Measurements from ENCODE around the gene RALY. TPM values are rescaled to one million over a fixed set of nuclear protein-coding genes. Genes with fewer than 3 reads are reported as not detected.

RALY gene
- polyA plus RNA-seq, 1 donor from 2014 or later = 221 TPM

- Histone ChIP-seq H3K9me3 (ENCODE audit: low read length) (no peaks in the 10 kb centered on the region), H3K9me2 (ENCODE audit: insufficient read depth, low read length) (no peaks in the 10 kb centered on the region), H3K27me3 (ENCODE audit: insufficient read depth, low read depth, low read length) (no peaks in the 10 kb centered on the region), H4K20me1 (ENCODE audit: insufficient read depth) (no peaks in the 10 kb centered on the region), H3K36me3 (ENCODE audit: insufficient read depth, low read length) (no peaks in the 10 kb centered on the region), H3K4me3 (ENCODE audit: low read length) (no peak overlapping the region), H3K79me2 (replicated peaks; ENCODE audit: insufficient read depth, low read length) (peaks cover 68% of the 10 kb centered on the region), H3K4me2 (ENCODE audit: low read length) (no peak overlapping the region), H3K9ac (ENCODE audit: low read length) (no peak overlapping the region), H3F3A (ENCODE audit: insufficient read depth, low read length, poor library complexity, severe bottlenecking) (peaks cover 2% of the 10 kb centered on the region), H2AFZ (ENCODE audit: low read depth, low read length) (no peak overlapping the region), H3K27ac (ENCODE audit: low read length) (no peak overlapping the region)
- no peak for TF ChIP-seq MXI1 (conservative IDR thresholded peaks at IDR 0.05; ENCODE audit: poor library complexity, severe bottlenecking)
- TF ChIP-seq, protein P1, sequence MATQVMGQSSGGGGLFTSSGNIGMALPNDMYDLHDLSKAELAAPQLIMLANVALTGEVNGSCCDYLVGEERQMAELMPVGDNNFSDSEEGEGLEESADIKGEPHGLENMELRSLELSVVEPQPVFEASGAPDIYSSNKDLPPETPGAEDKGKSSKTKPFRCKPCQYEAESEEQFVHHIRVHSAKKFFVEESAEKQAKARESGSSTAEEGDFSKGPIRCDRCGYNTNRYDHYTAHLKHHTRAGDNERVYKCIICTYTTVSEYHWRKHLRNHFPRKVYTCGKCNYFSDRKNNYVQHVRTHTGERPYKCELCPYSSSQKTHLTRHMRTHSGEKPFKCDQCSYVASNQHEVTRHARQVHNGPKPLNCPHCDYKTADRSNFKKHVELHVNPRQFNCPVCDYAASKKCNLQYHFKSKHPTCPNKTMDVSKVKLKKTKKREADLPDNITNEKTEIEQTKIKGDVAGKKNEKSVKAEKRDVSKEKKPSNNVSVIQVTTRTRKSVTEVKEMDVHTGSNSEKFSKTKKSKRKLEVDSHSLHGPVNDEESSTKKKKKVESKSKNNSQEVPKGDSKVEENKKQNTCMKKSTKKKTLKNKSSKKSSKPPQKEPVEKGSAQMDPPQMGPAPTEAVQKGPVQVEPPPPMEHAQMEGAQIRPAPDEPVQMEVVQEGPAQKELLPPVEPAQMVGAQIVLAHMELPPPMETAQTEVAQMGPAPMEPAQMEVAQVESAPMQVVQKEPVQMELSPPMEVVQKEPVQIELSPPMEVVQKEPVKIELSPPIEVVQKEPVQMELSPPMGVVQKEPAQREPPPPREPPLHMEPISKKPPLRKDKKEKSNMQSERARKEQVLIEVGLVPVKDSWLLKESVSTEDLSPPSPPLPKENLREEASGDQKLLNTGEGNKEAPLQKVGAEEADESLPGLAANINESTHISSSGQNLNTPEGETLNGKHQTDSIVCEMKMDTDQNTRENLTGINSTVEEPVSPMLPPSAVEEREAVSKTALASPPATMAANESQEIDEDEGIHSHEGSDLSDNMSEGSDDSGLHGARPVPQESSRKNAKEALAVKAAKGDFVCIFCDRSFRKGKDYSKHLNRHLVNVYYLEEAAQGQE (IDR thresholded peaks at IDR 0.05; ENCODE audit: borderline replicate concordance) = no peak
Observed at GRCh38 chr20:34016736-34017135, 23.0 kb downstream of the RALY start.

DNA sequence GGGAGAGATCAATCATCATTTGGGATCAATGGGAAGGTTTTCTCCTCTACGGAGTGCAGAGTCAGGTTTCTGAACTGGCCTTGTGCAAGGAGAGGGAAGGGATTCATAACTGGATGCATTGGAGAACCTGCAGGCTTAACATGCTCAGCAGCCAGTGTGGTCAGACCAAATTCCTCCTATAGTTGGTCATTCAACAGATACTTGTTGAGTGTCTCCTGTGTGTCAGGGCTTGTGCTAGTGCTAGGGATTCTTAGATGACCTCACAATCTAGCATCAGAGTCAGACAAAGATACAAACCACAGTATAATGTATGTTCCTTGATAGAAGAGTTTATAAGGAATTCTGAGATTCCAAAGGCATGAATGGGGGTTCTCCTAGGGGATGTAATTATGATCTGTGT lies 23.9 kb downstream of the RALY start:
- Histone ChIP-seq H3K79me2 (replicated peaks; ENCODE audit: insufficient read depth, low read length) (peaks cover 67% of the 10 kb centered on the region), H3K9ac (ENCODE audit: low read length) (no peak overlapping the region), H3K4me3 (ENCODE audit: low read length) (no peak overlapping the region), H3K9me3 (ENCODE audit: low read length) (no peaks in the 10 kb centered on the region), H3F3A (ENCODE audit: insufficient read depth, low read length, poor library complexity, severe bottlenecking) (peaks cover 2% of the 10 kb centered on the region), H2AFZ (ENCODE audit: low read depth, low read length) (no peak overlapping the region), H3K27me3 (ENCODE audit: insufficient read depth, low read depth, low read length) (no peaks in the 10 kb centered on the region), H3K36me3 (ENCODE audit: insufficient read depth, low read length) (no peaks in the 10 kb centered on the region), H4K20me1 (ENCODE audit: insufficient read depth) (no peaks in the 10 kb centered on the region), H3K4me2 (ENCODE audit: low read length) (no peak overlapping the region), H3K9me2 (ENCODE audit: insufficient read depth, low read length) (no peaks in the 10 kb centered on the region), H3K27ac (ENCODE audit: low read length) (no peak overlapping the region)
- TF ChIP-seq, protein P1 (IDR thresholded peaks at IDR 0.05; ENCODE audit: borderline replicate concordance) = no peak
- TF ChIP-seq EZH2 (IDR thresholded peaks at IDR 0.05; ENCODE audit: borderline replicate concordance, insufficient read depth, low read length, poor library complexity, severe bottlenecking) = no peak
- no peak for TF ChIP-seq CTCF (IDR thresholded peaks at IDR 0.05; ENCODE audit: poor library complexity, severe bottlenecking)
- no peak for TF ChIP-seq RAD21 (conservative IDR thresholded peaks at IDR 0.05)
- no peak for TF ChIP-seq MXI1 (conservative IDR thresholded peaks at IDR 0.05; ENCODE audit: poor library complexity, severe bottlenecking)
- no peak for TF ChIP-seq POLR2AphosphoS5 (IDR thresholded peaks at IDR 0.05)
- no peak for TF ChIP-seq TAF1 (IDR thresholded peaks at IDR 0.05; ENCODE audit: low read depth)
- no peak for TF ChIP-seq EP300 (conservative IDR thresholded peaks at IDR 0.05; ENCODE audit: poor library complexity, severe bottlenecking)
- no peak for TF ChIP-seq SMC3 (conservative IDR thresholded peaks at IDR 0.05; ENCODE audit: poor library complexity)
